Adrenal gland (tissue), 12 donors: Measurements from ENCODE around the gene MSANTD1. TPM values are rescaled to one million over a fixed set of nuclear protein-coding genes. Genes with fewer than 3 reads are reported as not detected.
A peak's percentile ranks its signal among the peaks of the same experiment; 100 is the strongest.

ENCODE experiments used
- DNase-seq, 7 donors: peaks; one replicate each; pipeline ENCODE4 v3.0.0-alpha.2; 2019 to 2020
- H3K27ac ChIP-seq, 5 donors: fragments of 200-600 bp; sonication (generic) in 4 of 5; 1 replicate in 3 of 5; 2 replicates in 2 of 5; pipeline versions ENCODE4 v1.5.1 to v1.8.0; 2016 to 2020; ENCODE audit warnings: mild to moderate bottlenecking in 1 of 5
- H3K27me3 ChIP-seq: fragments of 200-600 bp; 2 replicates; pipeline ENCODE4 v1.8.0; 2021
- H3K36me3 ChIP-seq, 2 donors: fragments of 200-600 bp; replicated peaks in 1 of 2; 1 replicate in 1 of 2; 2 replicates in 1 of 2; pipeline versions ENCODE4 v1.5.1 to v1.8.0; 2018 to 2022
- H3K4me1 ChIP-seq, 2 donors: fragments of 200-600 bp; replicated peaks in 1 of 2; 1 replicate in 1 of 2; 2 replicates in 1 of 2; pipeline versions ENCODE4 v1.5.1 to v1.8.0; 2018 to 2021
- H3K4me3 ChIP-seq, 4 donors: fragments of 200-600 bp; sonication (generic) in 3 of 4; one replicate each; pipeline ENCODE4 v1.5.1; 2016 to 2018
- H3K9me3 ChIP-seq, 3 donors: fragments of 200-600 bp; sonication (generic) in 1 of 3; replicated peaks in 1 of 3; 1 replicate in 2 of 3; 2 replicates in 1 of 3; pipeline versions ENCODE4 v1.5.1 to v1.8.0; 2016 to 2021
- CTCF ChIP-seq, 6 experiments: fragments of 450-650 bp in 4 of 6; fragments of 200-600 bp in 2 of 6; sonication (generic) in 1 of 6; IDR thresholded peaks; 1 replicate in 5 of 6; 2 replicates in 1 of 6; pipeline versions ENCODE4 v1.5.1 to v1.8.0; 2016 to 2021; ENCODE audit warnings: antibody characterized with exemption in 6 of 6, mild to moderate bottlenecking in 2 of 6, moderate library complexity in 1 of 6
- POLR2A ChIP-seq, 2 donors: fragments of 450-650 bp; IDR thresholded peaks; one replicate each; pipeline ENCODE4 v1.6.1; 2017; ENCODE audit warnings: antibody characterized with exemption in 2 of 2, mild to moderate bottlenecking in 2 of 2, moderate library complexity in 1 of 2
- WGBS, 4 donors: extraction: QIAGEN DNeasy Blood & Tissue Kit in 2 of 4; methylation state at CpG; one replicate each; pipeline versions ENCODE4 v1.1.5 to v1.1.7; 2013 to 2017; 5-methylcytosine and 5-hydroxymethylcytosine counted together
- intact Hi-C, 2 donors: fragments of 100-400 bp; cut with DNase I; formaldehyde crosslinking; loops; one replicate each; pipeline versions ENCODE4 v1.14.1 to v1.15.0; 2022 to 2023
- polyA plus RNA-seq, 3 donors: library from polyadenylated mRNA; stranded (reverse); fragments of 200-250 nt in 2 of 3; fragments of 350-450 nt in 1 of 3; fragmentation: Illumina TruSeq in 1 of 3; extraction: RNeasy Lipid Tissue Mini Kit (QIAGEN cat#74804) in 1 of 3; gene quantifications; one replicate each; pipeline ENCODE4 v1.2.3, GENCODE V29; 2013 to 2014
- total RNA-seq, 9 donors: library from RNA; depleted of rRNA in 4 of 9; stranded (reverse); fragments of >200 nt in 4 of 9; fragments of 120-200 nt in 1 of 9; fragmentation: NEBNext Ultra II Directional in 1 of 9; extraction: Animal tissue kit (Norgen Biotek cat#: 25700) in 1 of 9; gene quantifications; one replicate each; pipeline versions ENCODE4 v1.1.0 to v1.2.4, GENCODE V29; 2013 to 2023
- donor health status: healthy with polysubstance abuse.
- donor health status: Bipolar disorder and iron deficiency.
- donor health status: DM: yes; HTN: yes; CAD: no.
- donor health status: DM: no; HTN: no; CAD: no.
- donor health status: DM: no; HTN: no; CAD: no.
- donor health status: DM: yes; HTN: yes; CAD: no.

The MSANTD1 gene
- total and polyA plus RNA-seq, 12 donors = 0.05 to 3.0 (median 0.40) TPM; not detected in 1

DNA sequence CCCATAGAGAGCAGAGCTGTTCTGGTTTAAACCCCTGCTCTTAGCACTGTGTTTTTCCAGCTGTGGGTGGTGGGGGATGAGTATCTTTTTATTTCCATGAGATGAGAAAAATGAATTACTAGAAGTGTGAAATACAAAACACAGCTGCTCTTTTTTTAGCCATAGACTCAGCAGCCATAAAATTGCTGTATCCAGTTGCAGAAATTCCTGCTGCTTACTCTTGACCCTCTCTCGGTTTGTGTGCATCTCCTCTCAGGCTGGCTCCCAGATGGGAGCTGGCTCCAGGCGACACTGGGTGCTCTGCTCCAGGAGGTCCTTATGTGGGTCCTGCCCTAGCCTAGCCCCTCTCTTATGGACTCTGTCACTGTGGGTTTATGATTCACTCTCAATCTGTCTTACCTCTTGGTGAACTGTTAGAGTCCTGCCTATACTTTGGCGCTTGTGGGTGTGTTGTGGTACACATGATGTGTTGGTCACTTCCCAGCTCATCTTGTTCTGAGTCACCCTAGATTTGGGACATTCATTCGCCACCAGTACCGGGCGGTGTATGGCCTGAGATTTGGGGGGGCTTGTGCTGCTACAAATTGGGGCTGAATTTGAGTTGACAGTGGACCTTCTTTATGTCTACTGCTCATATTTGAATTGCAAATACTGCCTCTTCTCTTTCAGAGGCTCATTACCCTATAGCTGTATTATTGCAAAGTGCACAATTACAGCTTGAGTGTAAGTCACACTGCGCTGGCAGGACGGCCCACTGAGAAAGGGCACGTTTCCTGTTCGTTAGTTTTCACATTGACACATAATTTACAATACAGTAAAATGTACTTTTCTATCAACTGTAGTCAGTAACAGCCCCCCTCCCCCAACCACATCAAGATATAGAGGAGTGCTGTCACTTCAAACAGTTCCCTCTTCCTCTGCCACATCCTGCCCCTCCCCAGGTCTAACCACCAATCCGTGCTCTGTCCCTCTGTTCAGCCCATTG lies 46.9 kb upstream of the MSANTD1 start:
- Histone ChIP-seq H3K4me1 (peaks cover 8 to 18% of the 10 kb centered on the region in 2 donors), H3K9me3 (no peaks in the 10 kb centered on the region), H3K27ac (peak overlapping the region in 2 of 5 donors; percentile 59 to 62), H3K36me3 (peaks cover 0 to 17% of the 10 kb centered on the region in 2 donors), H3K27me3 (no peaks in the 10 kb centered on the region), H3K4me3 (no peak overlapping the region)
- intact Hi-C loops = no loop called here
- no peak for TF ChIP-seq POLR2A (IDR thresholded peaks at IDR 0.05)
- TF ChIP-seq CTCF (IDR thresholded peaks at IDR 0.05) = no peak
- DNase-seq = peak in 2 of 7 donors; percentile 12 to 54
- WGBS, 4 donors = 78 to 86% (median 82%) methylated on average over 11 of the region's 11 CpGs

GRCh38 chr4:3202836-3203820 lies 45.8 kb upstream of the MSANTD1 start:
- Histone ChIP-seq H3K27me3 (no peaks in the 10 kb centered on the region), H3K4me3 (no peak overlapping the region), H3K27ac (peak overlapping the region in 3 of 5 donors; percentile 9 to 62 (median 59)), H3K9me3 (no peaks in the 10 kb centered on the region), H3K36me3 (peaks cover 0 to 27% of the 10 kb centered on the region in 2 donors), H3K4me1 (peaks cover 8 to 24% of the 10 kb centered on the region in 2 donors)
- WGBS, 4 donors = 59 to 64% (median 63%) methylated on average over 22 of the region's 22 CpGs
- no peak for TF ChIP-seq POLR2A (IDR thresholded peaks at IDR 0.05)
- TF ChIP-seq CTCF (IDR thresholded peaks at IDR 0.05) = no peak
- DNase-seq = peak in 3 of 7 donors; percentile 32 to 50 (median 35)
- intact Hi-C loops = no loop called here

DNA sequence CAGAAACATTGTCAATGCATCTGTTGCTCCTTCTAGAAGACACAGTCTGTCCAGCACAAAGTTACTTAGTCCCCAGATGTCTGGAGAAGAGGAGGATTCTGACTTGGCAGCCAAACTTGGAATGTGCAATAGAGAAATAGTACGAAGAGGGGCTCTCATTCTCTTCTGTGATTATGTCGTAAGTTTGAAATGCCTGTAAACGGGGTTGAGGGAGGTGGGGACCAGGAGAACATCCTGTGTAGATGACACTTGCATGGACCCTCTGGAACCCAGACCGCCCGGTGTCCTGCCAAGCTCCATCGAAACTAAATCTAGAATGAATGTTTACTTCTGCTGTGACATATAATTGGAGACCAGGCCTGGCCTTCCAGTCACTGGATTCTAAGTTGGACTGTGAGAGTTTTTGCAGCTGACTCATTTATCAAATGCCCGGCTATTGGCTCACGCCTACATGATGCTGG lies 45.0 kb upstream of the MSANTD1 start:
- peak in 4 of 7 donors; percentile 22 to 62 (median 38) for DNase-seq
- intact Hi-C loops = no loop called here
- H3K4me3 ChIP-seq = no peak overlapping the region

More for the DNA sequence above, 45.0 kb upstream of the MSANTD1 start:
- Histone ChIP-seq H3K4me1 (peaks cover 8 to 24% of the 10 kb centered on the region in 2 donors), H3K9me3 (no peaks in the 10 kb centered on the region), H3K27me3 (no peaks in the 10 kb centered on the region), H3K36me3 (peaks cover 0 to 35% of the 10 kb centered on the region in 2 donors), H3K27ac (peak overlapping the region in 3 of 5 donors; percentile 9 to 62 (median 59))
- TF ChIP-seq CTCF (IDR thresholded peaks at IDR 0.05) (no peak), POLR2A (IDR thresholded peaks at IDR 0.05) (no peak)
- 66 to 78% (median 70%) methylated on average over 8 of the region's 8 CpGs for whole genome bisulfite sequencing, 4 donors
